Measurements from ENCODE around the gene TBC1D10A.

Gene TBC1D10A

DNA sequence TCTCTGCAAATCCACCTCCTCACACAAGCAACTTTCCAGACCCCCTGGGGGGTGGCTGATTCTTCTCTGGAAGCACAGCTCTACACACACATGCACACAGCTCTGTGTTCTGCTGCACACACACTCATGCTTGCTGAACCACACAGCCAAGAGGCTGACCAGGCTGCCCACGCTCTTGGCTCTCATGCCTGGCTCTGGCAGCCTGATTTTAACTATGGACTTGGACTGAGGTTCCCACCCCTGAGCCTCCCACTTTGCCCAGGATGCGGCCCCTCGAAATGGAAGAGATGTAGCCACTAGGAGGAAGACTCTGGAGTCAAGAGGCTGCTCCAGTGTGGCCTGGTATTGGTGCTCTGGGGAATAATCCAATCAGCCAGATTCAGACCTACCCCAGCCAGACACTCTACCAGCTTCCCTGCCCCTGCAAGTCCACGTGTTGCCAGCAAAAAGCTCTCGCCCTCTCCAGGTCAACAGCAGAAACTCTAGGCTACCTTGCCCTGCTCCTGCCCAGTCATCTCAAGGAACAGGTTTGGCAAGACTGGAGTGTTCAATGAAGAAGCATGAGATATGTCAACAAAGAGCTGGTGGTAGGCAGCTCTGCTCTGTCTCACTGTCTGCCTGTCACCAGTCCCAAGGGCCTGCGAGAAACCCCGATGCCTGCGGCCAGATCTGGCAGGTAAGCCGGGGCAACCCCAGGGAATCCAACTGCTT lies 28.6 kb downstream of the TBC1D10A start:
- no peak for DNase-seq

DNA sequence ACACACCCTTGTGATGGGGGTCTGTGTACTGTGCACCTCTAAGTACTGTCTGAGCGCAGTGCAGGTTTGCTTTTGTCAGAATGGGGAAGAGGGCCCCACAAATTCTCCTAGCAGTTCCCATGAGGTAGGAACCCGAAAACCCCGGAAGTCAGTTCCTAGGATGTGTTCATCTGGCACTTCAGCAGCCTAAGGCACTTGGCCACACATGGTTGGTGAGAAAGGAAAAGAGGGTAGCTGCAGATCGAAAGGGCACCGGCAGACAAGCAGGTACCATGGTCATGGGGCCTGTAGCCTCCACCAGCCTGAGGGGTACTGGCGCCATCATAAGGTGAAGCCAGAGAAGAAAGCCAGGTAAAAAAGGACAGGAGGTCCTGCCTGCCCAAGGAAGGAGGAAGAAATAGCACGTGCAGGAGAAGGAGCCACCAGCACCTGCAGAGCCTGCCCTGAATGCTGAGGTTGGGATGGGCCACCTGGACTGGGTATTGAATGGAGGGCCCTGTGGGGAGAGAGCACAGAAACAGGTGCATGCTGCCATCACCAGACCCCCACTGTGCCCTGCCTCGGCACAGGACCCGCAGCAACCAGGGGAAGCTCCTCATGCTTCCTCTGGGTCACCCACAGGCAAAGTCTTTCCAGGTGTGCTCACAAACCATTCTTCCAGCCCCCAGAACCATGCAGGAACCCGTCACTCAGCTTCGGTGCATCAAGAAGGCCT lies 29.3 kb downstream of the TBC1D10A start:
- no peak for DNase-seq

DNA sequence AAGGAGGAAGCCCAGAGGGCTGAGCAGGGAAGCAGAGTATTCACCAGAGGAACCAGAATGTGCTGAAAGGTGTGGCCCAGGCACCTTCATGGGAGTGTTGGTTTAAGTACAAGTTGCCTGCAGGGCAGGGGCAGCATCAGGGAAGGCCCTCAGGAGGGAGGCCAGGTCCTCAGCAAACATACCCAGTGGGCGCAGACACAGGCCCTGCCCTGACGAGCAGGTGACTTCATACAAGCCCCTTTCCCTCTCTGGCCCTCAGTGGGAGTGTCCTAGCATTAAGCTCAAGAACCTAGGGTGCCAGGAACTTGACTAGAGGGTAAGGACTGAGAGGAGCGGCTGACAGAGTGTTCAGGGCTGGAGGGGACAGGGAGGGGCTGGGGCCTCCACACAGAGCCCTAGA lies 29.9 kb downstream of the TBC1D10A start:
- no peak for DNase-seq

DNA sequence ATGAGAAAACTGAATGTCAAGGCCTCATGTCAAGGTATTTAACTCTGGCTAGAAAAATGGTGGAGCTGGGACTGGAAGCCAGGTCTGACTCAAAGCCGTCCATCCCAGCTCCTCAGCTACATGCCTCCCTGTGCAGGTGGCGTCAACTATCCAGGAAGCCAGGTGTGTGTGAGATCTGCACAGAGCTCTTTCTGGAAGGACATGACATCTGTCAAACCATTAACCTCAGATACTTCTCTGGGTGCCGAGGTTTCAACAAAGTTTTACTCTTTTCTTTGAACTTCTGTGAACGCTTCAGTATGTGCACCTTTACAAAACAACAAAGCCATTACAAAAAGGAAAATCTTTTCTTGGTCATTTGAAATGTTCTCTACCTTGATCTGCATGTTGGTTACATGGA lies 30.4 kb downstream of the TBC1D10A start:
- no peak for DNase-seq

DNA sequence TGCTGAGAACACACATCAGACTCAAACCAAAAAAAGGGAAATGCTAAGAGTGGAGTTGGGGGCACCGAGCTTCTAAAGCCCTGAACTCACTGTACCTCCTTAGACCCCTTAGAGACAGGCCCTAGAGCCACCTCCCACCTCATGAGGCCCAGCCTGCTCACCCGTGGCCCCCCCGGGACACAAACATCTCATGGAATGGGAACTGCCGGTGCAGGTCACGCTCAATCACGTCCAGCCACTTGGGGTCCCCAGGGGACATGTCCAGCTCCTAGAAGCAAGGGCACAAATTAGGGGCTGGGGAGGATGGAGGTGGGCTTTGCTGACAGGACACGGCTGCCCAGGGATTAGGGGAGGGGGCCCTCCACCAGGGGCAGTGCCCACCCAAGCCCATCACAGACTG lies 31.2 kb downstream of the TBC1D10A start:
- no peak for DNase-seq

DNA sequence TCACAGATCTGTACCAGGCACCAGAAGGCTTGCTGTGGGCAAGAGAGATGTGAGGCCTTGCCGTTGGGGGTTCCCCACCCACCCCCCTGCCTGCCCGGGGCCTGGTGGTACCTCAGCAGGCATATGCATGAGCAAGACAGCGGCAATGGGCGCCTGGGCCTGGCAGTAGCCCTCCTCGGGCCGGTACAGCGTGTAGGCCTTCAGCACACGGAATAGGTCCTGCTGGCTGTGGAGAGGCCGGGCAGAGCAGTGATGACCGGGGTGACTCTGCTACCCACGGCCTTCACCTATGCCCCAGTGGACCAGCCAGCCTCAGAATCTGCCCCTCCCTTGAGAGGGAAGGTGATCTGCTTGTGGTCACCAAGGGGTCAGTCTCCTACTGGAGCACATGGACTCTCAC lies 31.9 kb downstream of the TBC1D10A start:
- DNase-seq, result no peak

DNA sequence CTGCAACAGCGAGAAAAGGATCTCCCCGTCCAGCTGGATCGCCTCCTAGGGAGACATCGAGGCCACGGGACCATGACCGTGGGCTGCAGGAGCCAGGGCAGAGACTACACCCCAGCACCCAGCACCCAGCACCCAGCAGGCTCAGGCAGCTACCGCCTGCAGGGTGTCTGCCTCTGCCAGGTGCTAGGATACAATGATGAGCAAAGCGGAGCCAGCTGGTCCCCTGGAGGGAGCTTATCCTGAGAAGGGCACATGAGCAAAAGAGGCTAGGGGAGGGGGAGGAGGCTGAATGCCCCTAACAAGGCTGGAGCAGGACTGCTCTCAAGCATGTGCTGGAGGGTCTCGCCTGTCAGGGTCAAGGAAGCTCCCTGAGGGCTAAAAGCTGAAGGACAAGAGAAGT lies 32.7 kb downstream of the TBC1D10A start:
- DNase-seq, result no peak

DNA sequence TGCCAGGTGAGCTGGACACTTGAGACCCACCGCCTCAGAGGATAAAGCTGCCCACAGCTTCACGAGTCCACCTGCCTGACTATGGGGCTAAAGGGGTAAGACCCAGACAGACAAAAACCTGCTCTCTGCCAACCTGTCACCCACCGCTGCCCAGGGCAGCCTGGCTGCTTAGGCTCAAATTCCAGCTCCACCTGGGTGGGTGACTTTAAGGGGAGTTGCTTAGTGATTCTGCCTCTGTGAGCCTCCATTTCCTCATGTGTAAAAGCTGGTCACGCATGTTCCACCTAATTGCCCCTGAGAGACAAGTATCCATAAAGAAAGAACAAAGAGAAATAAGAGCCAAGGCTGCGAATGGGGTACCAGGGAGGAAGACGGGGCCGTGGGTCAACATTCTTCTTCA lies 33.7 kb downstream of the TBC1D10A start:
- DNase-seq, result no peak

DNA sequence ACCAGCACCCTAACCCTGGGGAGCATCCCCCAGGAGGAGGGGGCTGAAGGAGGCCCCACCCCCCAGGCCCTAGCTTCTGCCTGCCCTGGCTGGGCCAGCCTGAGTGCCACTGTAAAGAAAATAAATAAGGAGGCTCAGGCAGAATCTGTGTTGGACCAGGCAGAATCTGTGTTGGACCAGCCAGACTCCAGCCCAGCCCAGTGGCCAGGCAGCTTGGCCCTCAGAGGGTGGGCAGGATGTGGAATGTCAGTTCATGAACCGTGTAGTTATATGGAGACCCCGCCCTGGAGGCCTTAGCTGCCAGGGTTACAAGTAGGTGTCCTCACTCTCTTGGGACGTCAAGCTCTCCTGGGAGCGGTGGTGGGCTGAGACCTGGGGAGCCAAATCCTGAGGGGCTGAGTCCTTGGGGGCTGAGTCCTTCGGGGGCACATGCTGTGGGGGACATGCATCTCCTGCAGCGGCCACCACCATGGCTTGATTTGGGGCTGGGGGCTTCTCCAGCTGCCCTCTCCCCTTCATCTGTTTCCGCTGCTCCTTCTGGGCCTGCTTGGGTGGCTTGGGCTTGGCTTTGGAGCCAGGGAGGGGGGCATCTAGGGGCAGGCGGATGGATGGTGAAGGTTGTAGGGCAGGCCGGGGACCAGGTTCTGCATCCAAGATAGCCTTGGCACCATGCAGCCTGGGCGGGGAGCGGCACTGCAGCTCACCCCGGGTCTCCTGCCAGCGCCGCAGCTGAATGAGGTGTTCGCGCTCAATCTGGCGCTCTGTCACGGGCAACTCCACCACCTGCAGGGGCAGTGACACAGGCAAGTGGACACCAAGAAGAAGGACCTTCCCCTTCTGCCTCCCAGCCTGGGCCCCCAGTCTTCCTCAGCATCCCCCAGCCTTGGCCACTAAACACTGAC lies 34.4 kb downstream of the TBC1D10A start:
- no peak for DNase-seq

DNA sequence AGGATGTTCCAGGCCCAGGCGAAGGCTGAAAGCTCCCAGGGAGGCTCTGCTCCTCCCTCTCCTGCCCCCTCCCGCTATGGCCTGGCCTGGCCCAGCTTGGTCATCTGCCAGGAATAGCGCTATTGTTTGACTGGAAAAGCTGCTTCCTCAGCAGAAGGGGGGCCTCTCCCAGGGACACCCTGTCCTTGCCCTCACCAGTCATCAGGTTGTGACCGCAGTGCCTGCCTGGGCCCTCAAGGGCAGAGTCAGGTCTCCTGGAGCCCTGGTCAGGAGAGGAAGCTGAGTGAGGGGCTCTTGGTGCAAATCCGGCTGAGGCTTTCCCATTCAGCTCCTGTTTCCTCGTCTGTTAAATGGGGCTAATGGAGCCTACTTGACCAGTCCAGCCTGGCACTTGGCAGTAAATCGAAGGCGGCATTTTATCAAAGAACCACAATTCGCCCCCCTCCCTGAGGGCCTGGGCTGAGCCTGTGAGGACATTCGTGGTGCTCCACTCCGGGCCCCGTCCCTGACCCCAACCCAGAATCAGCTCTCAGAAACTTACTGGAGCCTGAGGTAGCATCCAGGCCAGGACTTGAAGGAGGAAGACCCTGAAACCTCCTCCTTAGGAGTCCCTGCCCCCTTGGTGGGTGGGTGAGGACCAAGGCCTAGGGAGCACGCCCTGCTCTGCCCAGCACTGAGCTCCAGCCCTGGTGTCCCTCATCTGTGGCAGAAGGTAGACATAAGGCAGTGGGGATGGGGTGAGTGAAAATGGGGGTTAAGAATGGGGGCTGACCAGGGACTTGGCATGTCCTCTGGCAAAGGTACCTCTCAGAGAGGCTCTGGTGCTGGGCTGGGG lies 35.5 kb downstream of the TBC1D10A start:
- no peak for DNase-seq

DNA sequence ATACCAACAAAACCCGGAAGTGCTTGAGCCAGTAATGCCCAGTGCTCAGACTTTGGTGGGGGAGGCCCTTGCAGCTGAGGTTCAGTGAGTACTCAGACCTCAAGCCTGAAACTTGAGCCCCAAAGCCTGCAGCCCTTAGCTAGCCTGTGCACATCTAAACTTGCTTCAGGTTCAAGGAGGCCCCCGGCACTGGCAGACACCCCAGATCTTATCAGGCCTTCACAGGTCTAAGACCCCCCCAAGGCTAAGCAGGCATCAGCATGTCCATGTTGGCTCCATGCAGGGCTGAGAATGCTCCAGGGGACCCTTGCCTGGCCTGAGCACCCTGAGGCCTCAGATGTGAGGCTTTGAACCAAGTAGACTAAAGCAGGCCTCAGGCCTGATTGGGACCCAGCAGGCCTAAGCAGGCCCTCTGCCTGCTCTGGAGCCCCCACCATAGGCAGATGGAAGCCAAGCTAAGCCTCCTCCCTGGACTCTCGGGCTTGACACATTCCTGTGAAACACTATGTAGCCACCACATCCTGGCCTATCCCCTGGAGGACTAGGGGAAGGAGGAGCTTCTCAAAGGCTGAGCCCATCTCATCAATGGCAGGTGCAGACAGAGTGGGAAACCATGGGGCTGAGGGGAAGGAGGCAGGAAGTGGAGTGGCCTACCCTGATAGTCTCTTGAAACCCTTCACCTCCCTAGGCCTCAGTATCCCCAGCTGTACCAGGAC lies 36.2 kb downstream of the TBC1D10A start:
- no peak for DNase-seq

DNA sequence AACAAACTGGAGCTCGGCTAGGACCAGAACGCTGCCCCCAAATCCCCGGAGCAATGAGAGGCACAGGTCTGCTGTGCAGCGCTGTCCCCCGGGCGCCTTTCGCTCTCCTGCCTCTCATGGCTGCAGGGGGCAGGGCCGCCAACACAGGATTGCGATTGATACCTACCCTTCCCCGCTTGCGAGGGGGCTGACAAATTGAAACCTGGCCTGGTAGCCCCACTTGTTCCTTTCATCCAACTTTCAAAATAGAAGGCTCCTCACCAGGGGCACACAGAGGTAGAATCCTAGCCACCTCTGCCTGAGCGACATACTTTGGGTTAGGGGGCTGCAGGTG lies 36.8 kb downstream of the TBC1D10A start:
- DNase-seq, result no peak

DNA sequence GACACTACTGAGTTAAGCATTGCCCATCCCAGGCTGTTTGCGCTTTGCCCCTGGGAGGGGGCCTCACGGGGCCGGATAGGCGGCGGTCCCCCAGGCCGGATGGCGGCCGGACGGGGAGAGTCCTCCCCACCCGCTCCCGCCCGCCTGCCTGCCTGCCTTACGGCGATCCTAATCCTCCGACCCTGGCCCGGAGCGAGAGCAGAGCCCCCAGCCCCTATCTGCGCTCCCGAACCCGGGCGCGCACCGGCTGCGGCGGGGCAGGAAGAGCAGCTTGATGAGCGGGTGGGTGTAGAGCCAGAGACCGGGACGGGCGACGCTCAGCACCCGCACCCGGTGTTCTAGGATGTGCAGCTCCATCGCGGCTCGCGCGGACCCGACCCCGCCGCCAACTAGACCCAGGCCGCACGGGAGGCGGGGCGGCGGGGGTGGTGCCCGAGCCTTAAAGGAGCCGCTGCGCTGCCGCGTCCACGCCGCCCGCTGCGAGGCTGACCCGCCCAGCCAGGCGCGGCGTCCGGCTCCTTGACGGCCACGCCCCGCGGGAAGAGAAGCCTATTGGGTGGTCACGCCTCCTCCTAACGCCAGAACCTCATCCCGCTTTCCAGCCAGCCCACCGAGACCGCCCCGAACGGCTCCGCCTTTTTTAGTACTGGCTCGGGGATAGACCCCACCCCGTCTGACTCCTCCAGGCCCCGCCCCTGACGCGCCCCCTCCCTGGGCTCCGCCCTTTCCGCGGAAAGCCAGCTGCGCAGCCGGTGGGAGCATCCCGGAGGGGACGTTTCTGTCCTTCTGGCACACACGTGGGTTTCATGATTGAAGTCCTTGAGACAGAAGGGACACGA lies 37.4 kb downstream of the TBC1D10A start, which contains the start of gene CASTOR1:
Gene CASTOR1, minus strand, starts transcription at position 365 of the 839 bp plus-strand sequence. Its CDS starts 8 bp downstream, at position 357.
- peak; percentile 85 for DNase-seq

DNA sequence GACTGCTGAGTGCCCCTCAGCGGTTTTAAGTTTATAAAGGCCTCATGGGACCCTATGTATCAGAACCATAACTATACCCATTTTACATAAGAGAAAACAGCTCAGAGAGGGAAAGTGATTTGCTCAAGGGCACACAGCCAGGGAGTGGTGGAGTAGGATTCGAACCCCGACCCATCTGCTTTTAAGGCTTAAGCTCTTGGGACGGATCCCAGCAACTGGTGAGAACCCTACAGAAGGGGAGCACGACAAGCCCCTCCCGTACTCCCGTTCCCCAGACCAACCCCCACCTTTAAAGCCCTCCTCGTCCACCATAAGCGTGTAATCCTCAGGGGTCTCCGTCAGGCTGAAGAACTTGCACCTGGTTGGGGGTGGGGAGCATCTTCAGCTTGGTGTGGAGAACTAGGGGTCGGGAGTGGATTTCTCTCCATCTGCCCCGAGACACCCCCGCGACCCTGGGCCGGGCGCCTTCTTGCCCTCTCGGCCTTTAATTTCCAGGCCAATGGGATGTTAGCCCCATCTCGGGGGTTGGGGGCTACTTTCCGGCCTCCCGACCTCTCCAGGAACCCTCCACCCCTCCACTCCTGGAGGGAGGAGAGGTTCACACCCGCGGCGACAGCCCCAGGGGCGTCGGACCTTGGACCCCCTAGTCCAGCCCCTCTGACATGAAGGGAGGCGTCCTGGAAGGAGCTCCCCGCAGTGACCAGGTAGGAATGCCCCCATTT lies 38.2 kb downstream of the TBC1D10A start:
- no peak for DNase-seq

DNA sequence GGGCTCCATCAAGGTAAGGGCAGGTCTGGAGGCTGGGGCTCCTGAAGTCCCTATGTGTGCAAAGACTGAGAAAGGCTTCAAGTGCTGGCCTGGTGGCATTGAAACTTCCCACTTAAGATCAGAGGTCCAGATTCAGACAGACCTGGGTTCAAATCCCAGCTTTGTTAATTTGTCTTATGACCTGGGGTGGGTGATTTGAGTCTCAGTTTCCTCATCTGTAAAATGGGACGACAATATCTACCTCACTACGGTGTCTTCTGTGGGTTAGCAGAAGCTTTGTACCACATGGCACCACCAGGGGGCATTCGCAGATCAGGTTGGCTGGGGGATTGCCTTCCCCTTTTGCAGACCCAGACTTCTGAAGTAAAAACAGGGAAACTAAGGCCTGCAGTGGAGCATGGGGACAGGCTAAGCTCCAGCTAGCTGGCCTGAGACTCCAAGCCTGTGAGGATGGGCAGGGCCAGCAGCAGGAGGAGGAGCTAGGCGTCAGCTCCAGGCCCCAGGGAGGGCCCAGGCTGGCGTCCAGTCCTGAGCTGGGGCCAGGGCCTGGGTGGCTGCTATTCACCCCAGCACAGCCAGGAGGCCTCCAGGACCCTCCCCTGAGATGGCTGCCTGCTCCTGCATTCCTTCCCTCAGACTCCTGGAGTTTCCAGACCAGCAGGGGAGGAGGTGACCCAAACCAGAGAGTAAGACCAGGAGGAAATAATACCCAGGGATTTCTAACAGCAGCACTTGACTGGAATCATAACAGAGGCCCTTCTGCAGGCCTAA lies 38.9 kb downstream of the TBC1D10A start:
- peak; percentile 90 for DNase-seq

DNA sequence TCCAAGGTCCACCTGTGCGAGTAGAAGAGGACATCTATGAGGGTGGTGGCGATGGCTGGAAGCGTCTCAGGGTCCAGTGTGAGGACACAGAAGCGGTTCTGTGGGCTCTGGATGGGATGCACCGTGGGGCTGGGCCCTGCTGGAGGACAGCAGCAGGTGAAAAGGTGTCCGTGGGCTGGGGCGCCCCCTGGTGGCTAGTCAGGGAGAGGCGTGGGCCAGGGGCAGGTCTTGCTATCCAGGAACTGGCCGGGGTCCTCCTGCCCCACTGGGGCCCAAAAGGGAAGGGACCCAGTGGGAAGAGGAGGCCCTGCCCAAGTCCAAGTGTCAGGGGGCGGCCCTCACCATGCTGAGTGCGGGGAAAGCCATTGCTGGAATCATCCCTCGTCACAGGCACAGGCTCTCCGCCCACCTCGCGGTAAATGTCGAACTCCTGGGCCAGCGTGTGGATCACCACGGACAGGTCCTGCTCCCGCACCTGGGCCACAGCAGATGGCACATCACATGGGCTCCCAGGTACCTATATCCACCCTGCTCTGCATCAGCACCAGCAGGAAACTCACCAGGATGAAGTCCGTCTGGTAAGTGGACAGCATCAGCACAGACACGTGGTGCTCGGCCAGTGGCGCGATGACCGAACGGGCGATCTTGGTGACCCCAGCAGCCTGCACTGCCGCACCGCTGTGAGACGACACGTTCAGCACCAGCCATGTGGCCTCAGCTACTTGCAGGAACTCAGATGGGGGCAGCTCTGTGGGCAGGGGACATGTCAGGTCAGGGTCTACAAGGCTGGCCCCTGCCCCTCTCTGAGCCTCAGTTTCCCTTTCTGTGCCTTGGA lies 39.7 kb downstream of the TBC1D10A start:
- peak; percentile 87 for DNase-seq

DNA sequence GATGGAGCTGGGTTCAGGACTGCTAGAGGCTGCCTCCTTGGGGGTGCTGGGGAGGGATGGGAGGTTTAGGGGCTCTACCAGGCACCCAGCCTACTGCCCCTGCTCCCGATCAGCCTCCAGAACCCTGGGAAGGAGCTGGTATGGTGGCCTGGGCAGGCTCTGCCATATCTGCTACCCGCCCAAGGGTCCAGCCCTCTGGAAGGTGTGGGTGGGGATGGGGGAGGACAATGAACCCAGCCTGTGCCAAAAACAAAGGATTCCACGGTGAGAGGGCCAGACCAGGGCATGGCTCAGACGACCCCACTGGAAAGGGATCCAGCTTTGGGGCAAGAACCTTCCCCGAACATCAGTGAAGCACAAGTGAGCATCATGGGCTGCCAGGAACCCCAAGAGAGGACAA lies 40.4 kb downstream of the TBC1D10A start:
- no peak for DNase-seq

DNA sequence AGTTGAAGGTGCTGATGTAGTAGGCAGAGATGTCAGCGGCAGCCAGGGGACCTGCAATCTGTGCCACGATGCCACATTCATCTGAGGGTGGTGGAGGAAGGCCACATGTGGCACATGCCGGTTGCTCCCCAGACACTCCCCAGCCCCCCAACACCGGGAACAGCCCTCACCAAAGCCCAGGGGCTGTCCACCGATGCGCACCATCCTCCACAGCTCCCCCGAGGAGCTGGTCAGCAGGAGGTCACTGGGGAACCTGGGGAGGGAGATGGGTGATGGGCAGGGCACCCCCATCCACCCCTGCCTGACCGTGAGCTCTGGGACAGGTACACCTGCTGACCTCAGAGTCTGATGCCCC lies 40.9 kb downstream of the TBC1D10A start:
- DNase-seq, result no peak

Data from activated T-cell treated with anti-CD3 and anti-CD28 coated beads for 4 hours (primary cell).